Measurements from ENCODE around the gene CRTAC1. TPM values are rescaled to one million over a fixed set of nuclear protein-coding genes. Genes with fewer than 3 reads are reported as not detected.

The CRTAC1 gene
- total RNA-seq, 2 experiments from 2014 or later = not detected

GRCh38 chr10:98028168-98028770, 2.2 kb downstream of the CRTAC1 start:
- ATAC-seq = peak; percentile 80
- no peaks in the 10 kb centered on the region for H3K9me3 Mint-ChIP-seq (ENCODE audit: insufficient read depth)
- H3K4me1 Mint-ChIP-seq (ENCODE audit: low read depth) = peaks cover 3% of the 10 kb centered on the region
- CTCF ChIA-PET = interaction anchor here (0.7 to 6.6 kb wide), 20 partner anchors 8 to 308 kb away, joined by 3 to 53 read pairs (median 4); no protein-coding TSS in a partner anchor
- H3K27me3 Mint-ChIP-seq (ENCODE audit: low read depth) = peaks cover 58% of the 10 kb centered on the region
- peak; percentile 81 for DNase-seq
- no peaks in the 10 kb centered on the region for H3K36me3 Mint-ChIP-seq (ENCODE audit: low read depth)
- no peak overlapping the region for H3K4me3 Mint-ChIP-seq
- no peak overlapping the region for H3K27ac Mint-ChIP-seq
- POLR2A ChIA-PET = no interaction called here

GRCh38 chr10:98023024-98023423, 7.4 kb downstream of the CRTAC1 start:
- ATAC-seq = no peak
- DNase-seq = no peak
- POLR2A ChIA-PET = no interaction called here
- CTCF ChIA-PET = no interaction called here
- Mint-ChIP-seq H3K36me3 (ENCODE audit: low read depth) (no peaks in the 10 kb centered on the region), H3K4me3 (no peak overlapping the region), H3K27ac (no peak overlapping the region), H3K27me3 (ENCODE audit: low read depth) (peaks cover 19% of the 10 kb centered on the region), H3K9me3 (ENCODE audit: insufficient read depth) (no peaks in the 10 kb centered on the region), H3K4me1 (ENCODE audit: low read depth) (no peaks in the 10 kb centered on the region)

GRCh38 chr10:98020784-98021183, 9.6 kb downstream of the CRTAC1 start:
- CTCF ChIA-PET = no interaction called here
- H3K4me1 Mint-ChIP-seq (ENCODE audit: low read depth) = no peaks in the 10 kb centered on the region
- POLR2A ChIA-PET = no interaction called here
- peaks cover 18% of the 10 kb centered on the region for H3K27me3 Mint-ChIP-seq (ENCODE audit: low read depth)
- no peak for DNase-seq
- ATAC-seq = no peak
- H3K27ac Mint-ChIP-seq = no peak overlapping the region
- no peak overlapping the region for H3K4me3 Mint-ChIP-seq
- H3K36me3 Mint-ChIP-seq (ENCODE audit: low read depth) = no peaks in the 10 kb centered on the region
- H3K9me3 Mint-ChIP-seq (ENCODE audit: insufficient read depth) = no peaks in the 10 kb centered on the region

GRCh38 chr10:98020254-98020653, 10.2 kb downstream of the CRTAC1 start:
- ChIA-PET POLR2A (no interaction called here), CTCF (interaction anchor here (4.4 kb wide), 1 partner anchor 22 kb away, joined by 18 read pairs; no protein-coding TSS in a partner anchor)
- no peaks in the 10 kb centered on the region for H3K36me3 Mint-ChIP-seq (ENCODE audit: low read depth)
- no peak overlapping the region for H3K27ac Mint-ChIP-seq
- H3K9me3 Mint-ChIP-seq (ENCODE audit: insufficient read depth) = no peaks in the 10 kb centered on the region
- no peak overlapping the region for H3K4me3 Mint-ChIP-seq
- DNase-seq = no peak
- no peaks in the 10 kb centered on the region for H3K4me1 Mint-ChIP-seq (ENCODE audit: low read depth)
- ATAC-seq = no peak
- peaks cover 14% of the 10 kb centered on the region for H3K27me3 Mint-ChIP-seq (ENCODE audit: low read depth)

- CTCF ChIA-PET = interaction anchor here (4.4 kb wide), 1 partner anchor 22 kb away, joined by 18 read pairs; no protein-coding TSS in a partner anchor
- H3K4me3 Mint-ChIP-seq = no peak overlapping the region
- H3K27ac Mint-ChIP-seq = no peak overlapping the region
- DNase-seq (no peak), ATAC-seq (no peak)
- H3K36me3 Mint-ChIP-seq (ENCODE audit: low read depth) = no peaks in the 10 kb centered on the region
- H3K4me1 Mint-ChIP-seq (ENCODE audit: low read depth) = no peaks in the 10 kb centered on the region
- POLR2A ChIA-PET = no interaction called here
- peaks cover 13% of the 10 kb centered on the region for H3K27me3 Mint-ChIP-seq (ENCODE audit: low read depth)
- no peaks in the 10 kb centered on the region for H3K9me3 Mint-ChIP-seq (ENCODE audit: insufficient read depth)
These were observed 10.6 kb downstream of the CRTAC1 start for GRCh38 chr10:98019784-98020183.

- Mint-ChIP-seq H3K27me3 (ENCODE audit: low read depth) (peaks cover 14% of the 10 kb centered on the region), H3K36me3 (ENCODE audit: low read depth) (no peaks in the 10 kb centered on the region), H3K4me3 (no peak overlapping the region), H3K4me1 (ENCODE audit: low read depth) (no peaks in the 10 kb centered on the region), H3K9me3 (ENCODE audit: insufficient read depth) (no peaks in the 10 kb centered on the region), H3K27ac (no peak overlapping the region)
- ChIA-PET POLR2A (no interaction called here), CTCF (interaction anchor here (1.9 to 4.4 kb wide), 2 partner anchors 11 to 25 kb away, joined by 8 to 18 read pairs; no protein-coding TSS in a partner anchor)
- DNase-seq = no peak
- ATAC-seq = no peak
These were observed 13.5 kb downstream of the CRTAC1 start for GRCh38 chr10:98016772-98017475.

- POLR2A ChIA-PET = no interaction called here
- DNase-seq (no peak), ATAC-seq (no peak)
- H3K9me3 Mint-ChIP-seq (ENCODE audit: insufficient read depth) = no peaks in the 10 kb centered on the region
- peaks cover 23% of the 10 kb centered on the region for H3K27me3 Mint-ChIP-seq (ENCODE audit: low read depth)
- H3K27ac Mint-ChIP-seq = no peak overlapping the region
- CTCF ChIA-PET = interaction anchor here (1.3 to 2.1 kb wide), 3 partner anchors 14 to 32 kb away, joined by 5 to 7 read pairs (median 5); no protein-coding TSS in a partner anchor
- no peaks in the 10 kb centered on the region for H3K36me3 Mint-ChIP-seq (ENCODE audit: low read depth)
- H3K4me3 Mint-ChIP-seq = no peak overlapping the region
- no peaks in the 10 kb centered on the region for H3K4me1 Mint-ChIP-seq (ENCODE audit: low read depth)
These were observed 16.6 kb downstream of the CRTAC1 start for GRCh38 chr10:98013776-98014175.

GRCh38 chr10:98013122-98013521, 17.3 kb downstream of the CRTAC1 start:
- H3K4me1 Mint-ChIP-seq (ENCODE audit: low read depth) = no peaks in the 10 kb centered on the region
- DNase-seq (no peak), ATAC-seq (no peak)
- no peak overlapping the region for H3K4me3 Mint-ChIP-seq
- POLR2A ChIA-PET = no interaction called here
- H3K36me3 Mint-ChIP-seq (ENCODE audit: low read depth) = no peaks in the 10 kb centered on the region
- peaks cover 25% of the 10 kb centered on the region for H3K27me3 Mint-ChIP-seq (ENCODE audit: low read depth)
- no peak overlapping the region for H3K27ac Mint-ChIP-seq
- H3K9me3 Mint-ChIP-seq (ENCODE audit: insufficient read depth) = no peaks in the 10 kb centered on the region
- CTCF ChIA-PET = interaction anchor here (1.5 to 2.1 kb wide), 3 partner anchors 15 to 32 kb away, joined by 4 to 7 read pairs (median 5); no protein-coding TSS in a partner anchor

GRCh38 chr10:98012644-98013043, 17.8 kb downstream of the CRTAC1 start:
- no peak overlapping the region for H3K4me3 Mint-ChIP-seq
- H3K27me3 Mint-ChIP-seq (ENCODE audit: low read depth) = peaks cover 27% of the 10 kb centered on the region
- ChIA-PET CTCF (interaction anchor here (1.5 to 2.1 kb wide), 3 partner anchors 15 to 33 kb away, joined by 4 to 7 read pairs (median 5); no protein-coding TSS in a partner anchor), POLR2A (no interaction called here)
- H3K27ac Mint-ChIP-seq = no peak overlapping the region
- H3K36me3 Mint-ChIP-seq (ENCODE audit: low read depth) = no peaks in the 10 kb centered on the region
- ATAC-seq = no peak
- H3K9me3 Mint-ChIP-seq (ENCODE audit: insufficient read depth) = no peaks in the 10 kb centered on the region
- H3K4me1 Mint-ChIP-seq (ENCODE audit: low read depth) = no peaks in the 10 kb centered on the region
- no peak for DNase-seq

GRCh38 chr10:98010939-98011685, 19.3 kb downstream of the CRTAC1 start:
- no peak overlapping the region for H3K27ac Mint-ChIP-seq
- H3K36me3 Mint-ChIP-seq (ENCODE audit: low read depth) = no peaks in the 10 kb centered on the region
- ATAC-seq (no peak), DNase-seq (no peak)
- ChIA-PET CTCF (interaction anchor here (1.0 kb wide), 1 partner anchor 30 kb away, joined by 4 read pairs; no protein-coding TSS in a partner anchor), POLR2A (no interaction called here)
- H3K9me3 Mint-ChIP-seq (ENCODE audit: insufficient read depth) = no peaks in the 10 kb centered on the region
- H3K4me1 Mint-ChIP-seq (ENCODE audit: low read depth) = peaks cover 5% of the 10 kb centered on the region
- peaks cover 33% of the 10 kb centered on the region for H3K27me3 Mint-ChIP-seq (ENCODE audit: low read depth)
- no peak overlapping the region for H3K4me3 Mint-ChIP-seq

- CTCF ChIA-PET = interaction anchor here (1.1 kb wide), 1 partner anchor 35 kb away, joined by 4 read pairs; no protein-coding TSS in a partner anchor
These were observed 24.2 kb downstream of the CRTAC1 start for GRCh38 chr10:98006266-98006665.

More at GRCh38 chr10:98006266-98006665, 24.2 kb downstream of the CRTAC1 start:
- H3K36me3 Mint-ChIP-seq (ENCODE audit: low read depth) = no peaks in the 10 kb centered on the region
- no peak overlapping the region for H3K4me3 Mint-ChIP-seq
- peaks cover 17% of the 10 kb centered on the region for H3K27me3 Mint-ChIP-seq (ENCODE audit: low read depth)
- H3K27ac Mint-ChIP-seq = no peak overlapping the region
- H3K4me1 Mint-ChIP-seq (ENCODE audit: low read depth) = peaks cover 5% of the 10 kb centered on the region
- H3K9me3 Mint-ChIP-seq (ENCODE audit: insufficient read depth) = no peaks in the 10 kb centered on the region
- peak; percentile 24 for DNase-seq
- no peak for ATAC-seq
- POLR2A ChIA-PET = no interaction called here

Measured in activated CD8-positive, alpha-beta T cell treated with anti-CD3 and anti-CD28 coated beads, Interleukin-2, amount 10 ng/mL, durations not matched to agents 7 days and 5 days (primary cell).